Liver (tissue), 9 donors: ENCODE results near the gene ZSWIM6. TPM values are rescaled to one million over a fixed set of nuclear protein-coding genes. Genes with fewer than 3 reads are reported as not detected.

Experiments used
- DNase-seq: peaks from one replicate; pipeline ENCODE4 v3.0.0-alpha.2; 2017; ENCODE audit warnings: low spot score
- H3K27ac ChIP-seq, 2 donors: one replicate each; pipeline ENCODE4 v1.7.0; 2013; ENCODE audit warnings: inconsistent platforms in 2 of 2, low read length in 2 of 2, control low read depth in 1 of 2, low read depth in 1 of 2, mild to moderate bottlenecking in 1 of 2
- H3K27me3 ChIP-seq, 4 donors: one replicate each; pipeline versions ENCODE4 v1.6.1 to v1.7.0; 2013; ENCODE audit warnings: low read length in 3 of 4, inconsistent platforms in 1 of 4, mild to moderate bottlenecking in 1 of 4, moderate library complexity in 1 of 4; ENCODE audit not compliant: control insufficient read depth in 4 of 4, insufficient read depth in 4 of 4
- H3K36me3 ChIP-seq, 4 donors: one replicate each; pipeline versions ENCODE4 v1.6.1 to v1.7.0; 2013; ENCODE audit warnings: low read length in 3 of 4, mild to moderate bottlenecking in 3 of 4, low read depth in 1 of 4, moderate library complexity in 1 of 4; ENCODE audit not compliant: control insufficient read depth in 4 of 4, insufficient read depth in 3 of 4
- H3K4me1 ChIP-seq, 4 donors: one replicate each; pipeline versions ENCODE4 v1.6.1 to v1.7.0; 2013; ENCODE audit warnings: low read length in 3 of 4, mild to moderate bottlenecking in 3 of 4, moderate library complexity in 1 of 4; ENCODE audit not compliant: control insufficient read depth in 4 of 4, insufficient read depth in 4 of 4
- H3K4me3 ChIP-seq, 3 donors: one replicate each; pipeline versions ENCODE4 v1.6.1 to v1.7.0; 2013; ENCODE audit warnings: low read length in 3 of 3, control low read depth in 1 of 3, low read depth in 1 of 3, mild to moderate bottlenecking in 1 of 3
- H3K9ac ChIP-seq, 2 donors: one replicate each; pipeline ENCODE4 v1.7.0; 2013; ENCODE audit warnings: low read length in 2 of 2, mild to moderate bottlenecking in 2 of 2, moderate library complexity in 2 of 2, control low read depth in 1 of 2, low read depth in 1 of 2
- H3K9me3 ChIP-seq, 4 donors: one replicate each; pipeline versions ENCODE4 v1.6.1 to v1.7.0; 2013; ENCODE audit warnings: low read length in 3 of 4; ENCODE audit not compliant: control insufficient read depth in 4 of 4
- EGR1 ChIP-seq, 2 donors: IDR thresholded peaks; 2 replicates each; pipeline ENCODE4 v1.6.1; 2016 to 2018; ENCODE audit warnings: antibody characterized with exemption in 2 of 2, low read depth in 2 of 2
- FOXA1 ChIP-seq: IDR thresholded peaks from 2 replicates; pipeline ENCODE4 v1.6.1; 2016; ENCODE audit warnings: antibody characterized with exemption
- FOXA2 ChIP-seq: IDR thresholded peaks from 2 replicates; pipeline ENCODE4 v1.6.1; 2016; ENCODE audit warnings: antibody characterized with exemption
- GABPA ChIP-seq, 2 donors: IDR thresholded peaks in 1 of 2; conservative IDR thresholded peaks in 1 of 2; 2 replicates each; pipeline ENCODE4 v1.6.1; 2016; ENCODE audit warnings: antibody characterized with exemption in 2 of 2, mild to moderate bottlenecking in 1 of 2, moderate library complexity in 1 of 2
- HNF4A ChIP-seq, 2 donors: conservative IDR thresholded peaks; 2 replicates each; pipeline ENCODE4 v1.6.1; 2016; ENCODE audit warnings: antibody characterized with exemption in 2 of 2, mild to moderate bottlenecking in 2 of 2
- HNF4G ChIP-seq: IDR thresholded peaks from 2 replicates; pipeline ENCODE4 v1.6.1; 2016; ENCODE audit warnings: antibody characterized with exemption
- JUND ChIP-seq, 2 donors: IDR thresholded peaks; 2 replicates each; pipeline ENCODE4 v1.6.1; 2016; ENCODE audit warnings: antibody characterized with exemption in 2 of 2
- NR2F2 ChIP-seq: IDR thresholded peaks from 2 replicates; pipeline ENCODE4 v1.6.1; 2016; ENCODE audit warnings: antibody characterized with exemption
- RAD21 ChIP-seq, 2 donors: IDR thresholded peaks; 2 replicates each; pipeline ENCODE4 v1.6.1; 2016; ENCODE audit warnings: antibody characterized with exemption in 2 of 2, mild to moderate bottlenecking in 2 of 2
- RXRA ChIP-seq, 2 donors: IDR thresholded peaks; 2 replicates each; pipeline ENCODE4 v1.6.1; 2017 to 2018; ENCODE audit warnings: antibody characterized with exemption in 2 of 2, mild to moderate bottlenecking in 1 of 2
- SP1 ChIP-seq: IDR thresholded peaks from 2 replicates; pipeline ENCODE4 v1.6.1; 2018; ENCODE audit warnings: antibody characterized with exemption, mild to moderate bottlenecking
- TAF1 ChIP-seq: conservative IDR thresholded peaks from 2 replicates; pipeline ENCODE4 v1.6.1; 2016; ENCODE audit warnings: antibody characterized with exemption, mild to moderate bottlenecking
- YY1 ChIP-seq: IDR thresholded peaks from 2 replicates; pipeline ENCODE4 v1.6.1; 2016; ENCODE audit warnings: antibody characterized with exemption, mild to moderate bottlenecking
- WGBS: extraction: QIAGEN DNeasy Blood & Tissue Kit; methylation state at CpG from one replicate; pipeline ENCODE4 v1.1.7; 2013; 5-methylcytosine and 5-hydroxymethylcytosine counted together
- polyA plus RNA-seq, 2 donors: library from polyadenylated mRNA; stranded (reverse) in 1 of 2; unstranded in 1 of 2; fragments of 200-250 nt in 1 of 2; fragments of >200 nt in 1 of 2; fragmentation: Nextera tagmentation in 1 of 2; extraction: Ambion mirVana in 1 of 2; gene quantifications; one replicate each; pipeline versions ENCODE4 v1.2.1 to v1.2.3, GENCODE V29; 2013 to 2015
- total RNA-seq, 2 donors: library from RNA; depleted of rRNA; stranded (reverse); fragments of >200 nt; gene quantifications; one replicate each; pipeline ENCODE4 v1.2.3, GENCODE V29; 2014
- TF ChIP-seq, protein P1 (sequence below): fragments of 150-350 bp; IDR thresholded peaks from 2 replicates; pipeline ENCODE4 v1.5.1; 2017; ENCODE audit warnings: improper control_type of control experiment, low read depth, low read length; ENCODE audit not compliant: missing input control
- TF ChIP-seq, protein P2 (sequence below): IDR thresholded peaks from 2 replicates; pipeline ENCODE4 v1.6.1; 2016; ENCODE audit warnings: antibody characterized with exemption
- TF ChIP-seq, protein P3 (sequence below): IDR thresholded peaks from 2 replicates; pipeline ENCODE4 v1.6.1; 2016; ENCODE audit warnings: antibody characterized with exemption
- TF ChIP-seq, protein P4 (sequence below): IDR thresholded peaks from 2 replicates; pipeline ENCODE4 v1.6.1; 2016; ENCODE audit warnings: antibody characterized with exemption
- TF ChIP-seq, protein P5 (sequence below): IDR thresholded peaks from 2 replicates; pipeline ENCODE4 v1.6.1; 2016; ENCODE audit warnings: antibody characterized with exemption, mild to moderate bottlenecking
- donor health status: healthy.
- donor health status: healthy.
- donor health status: healthy.
- donor health status: healthy.
- donor health status: healthy.

ZSWIM6 gene
- total and polyA plus RNA-seq, 4 donors, result 1.3 to 5.2 (median 3.3) TPM

DNA sequence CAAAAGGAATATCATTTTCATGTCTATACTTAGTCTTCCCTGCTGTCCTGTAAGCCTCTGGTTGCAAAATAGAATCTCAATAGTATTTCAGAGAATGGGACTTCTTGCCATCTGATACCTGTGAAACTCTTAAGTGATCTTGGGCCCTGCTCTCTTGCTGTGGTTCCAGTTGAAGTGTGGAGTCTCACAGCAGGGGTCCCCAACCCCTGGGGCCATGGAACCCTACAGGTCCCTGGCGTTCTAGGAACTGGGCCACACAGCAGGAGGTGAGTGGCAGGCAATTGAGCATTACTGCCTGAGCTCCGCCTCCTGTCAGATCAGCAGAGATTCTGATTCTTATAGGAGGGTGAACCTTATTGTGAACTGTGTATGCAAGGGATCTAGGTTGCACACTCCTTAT is 65.9 kb downstream of the ZSWIM6 start:
- Histone ChIP-seq H3K27ac (no peak overlapping the region), H3K36me3 (no peaks in the 10 kb centered on the region), H3K9ac (no peak overlapping the region), H3K4me1 (peaks cover 0 to 21% (median 10%) of the 10 kb centered on the region in 4 donors), H3K4me3 (no peak overlapping the region), H3K27me3 (no peaks in the 10 kb centered on the region), H3K9me3 (no peaks in the 10 kb centered on the region)
- TF ChIP-seq FOXA1, result no peak
- TF ChIP-seq YY1, result no peak
- TF ChIP-seq HNF4A (conservative IDR thresholded peaks at IDR 0.05), result no peak
- no peak for TF ChIP-seq GABPA (IDR thresholded peaks at IDR 0.05 in 1 of 2, conservative IDR thresholded peaks at IDR 0.05 in 1 of 2)
- no peak for TF ChIP-seq TAF1
- no peak for TF ChIP-seq JUND (IDR thresholded peaks at IDR 0.05)
- TF ChIP-seq, protein P1, sequence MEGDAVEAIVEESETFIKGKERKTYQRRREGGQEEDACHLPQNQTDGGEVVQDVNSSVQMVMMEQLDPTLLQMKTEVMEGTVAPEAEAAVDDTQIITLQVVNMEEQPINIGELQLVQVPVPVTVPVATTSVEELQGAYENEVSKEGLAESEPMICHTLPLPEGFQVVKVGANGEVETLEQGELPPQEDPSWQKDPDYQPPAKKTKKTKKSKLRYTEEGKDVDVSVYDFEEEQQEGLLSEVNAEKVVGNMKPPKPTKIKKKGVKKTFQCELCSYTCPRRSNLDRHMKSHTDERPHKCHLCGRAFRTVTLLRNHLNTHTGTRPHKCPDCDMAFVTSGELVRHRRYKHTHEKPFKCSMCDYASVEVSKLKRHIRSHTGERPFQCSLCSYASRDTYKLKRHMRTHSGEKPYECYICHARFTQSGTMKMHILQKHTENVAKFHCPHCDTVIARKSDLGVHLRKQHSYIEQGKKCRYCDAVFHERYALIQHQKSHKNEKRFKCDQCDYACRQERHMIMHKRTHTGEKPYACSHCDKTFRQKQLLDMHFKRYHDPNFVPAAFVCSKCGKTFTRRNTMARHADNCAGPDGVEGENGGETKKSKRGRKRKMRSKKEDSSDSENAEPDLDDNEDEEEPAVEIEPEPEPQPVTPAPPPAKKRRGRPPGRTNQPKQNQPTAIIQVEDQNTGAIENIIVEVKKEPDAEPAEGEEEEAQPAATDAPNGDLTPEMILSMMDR, result no peak
- TF ChIP-seq HNF4G, result no peak
- TF ChIP-seq, protein P2, sequence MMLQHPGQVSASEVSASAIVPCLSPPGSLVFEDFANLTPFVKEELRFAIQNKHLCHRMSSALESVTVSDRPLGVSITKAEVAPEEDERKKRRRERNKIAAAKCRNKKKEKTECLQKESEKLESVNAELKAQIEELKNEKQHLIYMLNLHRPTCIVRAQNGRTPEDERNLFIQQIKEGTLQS, result no peak
- TF ChIP-seq, protein P3, sequence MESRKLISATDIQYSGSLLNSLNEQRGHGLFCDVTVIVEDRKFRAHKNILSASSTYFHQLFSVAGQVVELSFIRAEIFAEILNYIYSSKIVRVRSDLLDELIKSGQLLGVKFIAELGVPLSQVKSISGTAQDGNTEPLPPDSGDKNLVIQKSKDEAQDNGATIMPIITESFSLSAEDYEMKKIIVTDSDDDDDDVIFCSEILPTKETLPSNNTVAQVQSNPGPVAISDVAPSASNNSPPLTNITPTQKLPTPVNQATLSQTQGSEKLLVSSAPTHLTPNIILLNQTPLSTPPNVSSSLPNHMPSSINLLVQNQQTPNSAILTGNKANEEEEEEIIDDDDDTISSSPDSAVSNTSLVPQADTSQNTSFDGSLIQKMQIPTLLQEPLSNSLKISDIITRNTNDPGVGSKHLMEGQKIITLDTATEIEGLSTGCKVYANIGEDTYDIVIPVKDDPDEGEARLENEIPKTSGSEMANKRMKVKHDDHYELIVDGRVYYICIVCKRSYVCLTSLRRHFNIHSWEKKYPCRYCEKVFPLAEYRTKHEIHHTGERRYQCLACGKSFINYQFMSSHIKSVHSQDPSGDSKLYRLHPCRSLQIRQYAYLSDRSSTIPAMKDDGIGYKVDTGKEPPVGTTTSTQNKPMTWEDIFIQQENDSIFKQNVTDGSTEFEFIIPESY, result no peak
- TF ChIP-seq FOXA2, result no peak
- TF ChIP-seq, protein P4, sequence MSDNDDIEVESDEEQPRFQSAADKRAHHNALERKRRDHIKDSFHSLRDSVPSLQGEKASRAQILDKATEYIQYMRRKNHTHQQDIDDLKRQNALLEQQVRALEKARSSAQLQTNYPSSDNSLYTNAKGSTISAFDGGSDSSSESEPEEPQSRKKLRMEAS, result no peak
- TF ChIP-seq RXRA (IDR thresholded peaks at IDR 0.05), result no peak
- TF ChIP-seq, protein P5, sequence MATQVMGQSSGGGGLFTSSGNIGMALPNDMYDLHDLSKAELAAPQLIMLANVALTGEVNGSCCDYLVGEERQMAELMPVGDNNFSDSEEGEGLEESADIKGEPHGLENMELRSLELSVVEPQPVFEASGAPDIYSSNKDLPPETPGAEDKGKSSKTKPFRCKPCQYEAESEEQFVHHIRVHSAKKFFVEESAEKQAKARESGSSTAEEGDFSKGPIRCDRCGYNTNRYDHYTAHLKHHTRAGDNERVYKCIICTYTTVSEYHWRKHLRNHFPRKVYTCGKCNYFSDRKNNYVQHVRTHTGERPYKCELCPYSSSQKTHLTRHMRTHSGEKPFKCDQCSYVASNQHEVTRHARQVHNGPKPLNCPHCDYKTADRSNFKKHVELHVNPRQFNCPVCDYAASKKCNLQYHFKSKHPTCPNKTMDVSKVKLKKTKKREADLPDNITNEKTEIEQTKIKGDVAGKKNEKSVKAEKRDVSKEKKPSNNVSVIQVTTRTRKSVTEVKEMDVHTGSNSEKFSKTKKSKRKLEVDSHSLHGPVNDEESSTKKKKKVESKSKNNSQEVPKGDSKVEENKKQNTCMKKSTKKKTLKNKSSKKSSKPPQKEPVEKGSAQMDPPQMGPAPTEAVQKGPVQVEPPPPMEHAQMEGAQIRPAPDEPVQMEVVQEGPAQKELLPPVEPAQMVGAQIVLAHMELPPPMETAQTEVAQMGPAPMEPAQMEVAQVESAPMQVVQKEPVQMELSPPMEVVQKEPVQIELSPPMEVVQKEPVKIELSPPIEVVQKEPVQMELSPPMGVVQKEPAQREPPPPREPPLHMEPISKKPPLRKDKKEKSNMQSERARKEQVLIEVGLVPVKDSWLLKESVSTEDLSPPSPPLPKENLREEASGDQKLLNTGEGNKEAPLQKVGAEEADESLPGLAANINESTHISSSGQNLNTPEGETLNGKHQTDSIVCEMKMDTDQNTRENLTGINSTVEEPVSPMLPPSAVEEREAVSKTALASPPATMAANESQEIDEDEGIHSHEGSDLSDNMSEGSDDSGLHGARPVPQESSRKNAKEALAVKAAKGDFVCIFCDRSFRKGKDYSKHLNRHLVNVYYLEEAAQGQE, result no peak
- no peak for TF ChIP-seq SP1
- TF ChIP-seq NR2F2, result no peak
- no peak for TF ChIP-seq RAD21 (IDR thresholded peaks at IDR 0.05)
- no peak for TF ChIP-seq EGR1 (IDR thresholded peaks at IDR 0.05; ENCODE audit: low read depth in 2 of 2)
- no peak for DNase-seq
- WGBS, result 96% methylated on average over 2 of the region's 2 CpGs
